SIG-M5 treated with dmso at 0.1 percent for 504 hours (cell line): ENCODE results near the gene LEFTY2.
"Not testable (repeated sequence)": the region's sequence is repeated elsewhere in the genome, so short reads cannot be mapped to it uniquely, and the experiment has no call there.

ENCODE experiments used
- DNase-seq: peaks from one replicate; lab custom pipeline; 2025; ENCODE audit not compliant: unreplicated experiment; lab: John Stamatoyannopoulos, UW

Gene LEFTY2

DNA sequence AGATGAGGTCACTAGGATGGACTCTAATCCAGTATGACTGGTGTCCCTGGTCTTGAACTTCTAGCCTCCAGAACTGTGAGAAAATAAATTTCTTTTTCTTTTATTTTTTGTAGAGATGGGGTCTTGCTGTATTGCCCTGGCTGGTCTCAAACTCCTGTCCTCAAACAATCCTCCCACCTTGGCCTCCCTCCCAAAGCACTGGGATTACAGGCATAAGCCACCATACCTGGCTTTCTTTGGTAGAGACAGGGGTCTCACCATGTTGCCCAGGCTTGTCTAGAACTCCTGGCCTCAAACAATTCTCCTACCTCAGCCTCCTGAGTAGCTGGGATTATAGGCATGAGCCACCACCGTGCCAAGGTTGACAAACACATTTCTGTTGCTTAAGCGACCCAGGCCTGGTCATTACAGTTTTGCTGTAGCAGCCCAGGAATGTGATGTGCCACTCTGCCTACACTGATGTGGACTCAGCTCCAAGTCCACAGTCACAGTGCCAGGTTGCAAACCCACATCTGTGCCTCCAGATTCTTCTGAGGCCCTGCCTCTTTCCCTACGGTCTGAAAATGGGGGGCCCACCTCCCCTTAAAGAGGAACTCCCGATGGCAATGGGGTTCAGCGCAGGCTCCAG is 32.9 kb downstream of the LEFTY2 start:
- DNase-seq = no peak

DNA sequence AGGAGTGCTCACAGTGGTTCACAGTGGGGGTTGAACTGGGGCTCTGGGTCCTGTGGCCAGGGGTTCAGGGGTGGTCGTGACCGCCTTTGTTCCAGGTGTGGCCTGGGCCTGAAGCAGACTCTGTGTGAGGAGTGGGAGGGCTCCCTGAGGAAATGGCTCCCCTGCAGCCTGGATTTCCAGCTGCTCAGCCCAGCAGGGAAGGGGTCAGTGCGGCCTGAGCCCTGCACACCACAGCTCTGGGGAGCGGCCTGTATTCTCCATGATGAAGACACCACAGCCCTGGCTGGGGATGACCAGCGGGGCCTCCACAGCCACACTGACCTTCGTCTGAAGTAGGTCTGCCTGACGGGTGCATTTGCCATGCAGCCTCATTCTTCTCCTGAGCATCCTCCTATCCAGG is 33.7 kb downstream of the LEFTY2 start:
- DNase-seq = no peak

DNA sequence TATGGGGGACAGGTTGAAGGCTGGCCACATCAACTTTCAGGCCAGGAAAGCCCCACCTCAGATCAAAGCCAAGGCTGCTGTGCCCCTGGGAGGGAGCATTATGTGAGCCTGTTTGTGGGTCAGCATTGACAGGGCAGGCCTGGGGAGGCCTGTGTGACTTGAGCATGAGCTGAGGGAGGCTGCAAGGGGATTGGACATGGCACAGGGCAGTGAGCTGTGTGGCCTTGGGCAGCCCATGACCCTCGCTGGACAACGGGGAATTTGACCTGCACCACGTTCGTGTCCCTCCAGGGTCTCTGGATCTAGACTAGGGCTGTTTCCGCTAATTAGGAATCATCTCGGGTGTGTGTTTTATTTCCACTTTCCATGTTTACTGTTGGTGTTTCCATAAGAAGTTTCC is 34.6 kb downstream of the LEFTY2 start:
- DNase-seq = no peak

- no peak for DNase-seq
These were observed 37.4 kb downstream of the LEFTY2 start for GRCh38 chr1:225903623-225904022.

- no peak for DNase-seq
These were observed 41.7 kb downstream of the LEFTY2 start for GRCh38 chr1:225899044-225899925.

- DNase-seq = no peak
These were observed 43.2 kb downstream of the LEFTY2 start for GRCh38 chr1:225897595-225898514.

DNA sequence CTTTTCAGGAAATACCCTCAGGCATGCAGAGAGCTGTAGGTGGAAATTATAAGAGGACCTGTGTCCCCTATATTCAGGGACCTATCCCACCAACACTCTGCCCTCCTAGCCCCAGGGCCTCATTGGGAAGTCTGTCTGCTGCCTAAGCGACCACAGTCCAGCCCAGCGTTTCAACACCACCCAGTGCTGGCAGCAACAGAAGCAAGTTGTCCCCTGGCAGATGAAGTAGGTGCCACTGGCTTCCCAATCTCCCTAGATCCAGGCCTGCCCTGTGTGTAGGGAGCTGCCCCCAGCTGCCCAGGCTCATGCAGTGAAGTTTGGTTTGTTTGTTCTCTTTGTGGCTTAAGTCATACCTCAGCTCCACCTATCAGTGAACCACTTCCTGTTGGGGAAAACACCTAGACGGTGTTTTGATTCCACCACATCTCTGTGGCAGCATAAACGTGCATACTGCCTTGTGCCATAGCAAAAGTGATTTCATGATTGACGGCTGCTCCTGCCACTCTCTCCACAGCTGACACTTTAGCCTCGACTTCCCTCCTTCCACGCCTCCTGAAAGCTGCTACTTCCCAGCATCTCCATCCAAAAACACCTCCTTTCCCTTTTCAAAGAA is 44.0 kb downstream of the LEFTY2 start:
- DNase-seq = no peak

- DNase-seq = no peak
These were observed 44.5 kb downstream of the LEFTY2 start for GRCh38 chr1:225896494-225896893.

GRCh38 chr1:225892307-225892706 is 48.7 kb downstream of the LEFTY2 start:
- no peak for DNase-seq

- no peak for DNase-seq
These were observed 49.6 kb downstream of the LEFTY2 start for GRCh38 chr1:225891229-225891972.

GRCh38 chr1:225890346-225891228 is 50.4 kb downstream of the LEFTY2 start:
- no peak for DNase-seq

- no peak for DNase-seq
These were observed 51.3 kb downstream of the LEFTY2 start for GRCh38 chr1:225889743-225890142.

GRCh38 chr1:225888898-225889601 is 52.0 kb downstream of the LEFTY2 start, which contains the start of gene LEFTY1:
LEFTY1 (minus strand) TSS chr1:225889146; CDS start chr1:225889066, 80 bp downstream.
- DNase-seq = no peak

DNA sequence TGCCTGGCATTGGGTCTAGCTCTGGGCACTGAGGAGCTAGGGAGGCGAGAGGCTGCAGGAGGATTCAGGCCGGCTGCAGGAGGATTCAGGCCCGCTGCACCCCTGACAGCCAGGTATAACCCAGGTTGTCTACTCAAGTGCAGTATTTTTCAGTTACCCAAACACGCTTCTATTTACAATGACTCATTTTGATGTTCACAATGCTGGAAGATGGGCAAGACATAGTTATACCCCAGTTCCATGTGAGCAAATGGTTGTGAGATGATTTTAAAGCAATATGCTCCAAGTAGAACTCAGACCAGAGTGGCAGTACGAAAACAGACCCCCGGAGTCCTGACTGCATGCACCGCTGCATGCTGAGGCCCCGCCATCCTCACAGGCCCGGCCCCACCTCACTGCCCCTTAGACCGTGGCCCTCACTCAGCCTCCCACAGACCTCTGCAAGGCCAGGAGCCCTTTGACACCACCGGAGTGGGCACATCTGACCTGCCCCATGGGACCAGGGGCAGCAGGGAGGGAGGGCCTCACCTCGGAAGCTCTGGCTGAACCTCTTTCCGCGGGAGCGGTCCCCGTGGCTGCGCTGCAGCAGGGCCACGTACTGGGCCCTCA is 52.6 kb downstream of the LEFTY2 start:
- DNase-seq = no peak

- DNase-seq = not testable (repeated sequence)
These were observed 53.3 kb downstream of the LEFTY2 start for GRCh38 chr1:225887554-225888288.

DNA sequence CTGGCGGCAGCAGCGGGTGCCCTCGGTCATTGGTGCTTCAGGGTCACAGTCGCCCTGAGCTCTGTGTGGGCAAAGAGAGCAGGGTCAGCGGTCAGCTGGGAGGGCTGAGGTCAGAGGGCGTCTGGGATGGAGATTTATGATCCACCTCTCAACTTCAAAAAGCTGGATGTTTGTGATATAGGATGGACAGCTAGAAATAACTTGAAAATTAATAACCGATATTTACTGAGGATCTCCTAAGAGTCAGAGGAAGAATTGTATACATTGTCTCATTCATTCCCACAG is 54.0 kb downstream of the LEFTY2 start:
- DNase-seq = no peak
